C4-2B (cell line): Measurements from ENCODE around the gene PHKA2.

Source experiments
- H3K27ac ChIP-seq: fragments of 450-650 bp; 2 replicates; pipeline ENCODE4 v1.5.1; 2017
- CTCF ChIP-seq: fragments of 450-650 bp; conservative IDR thresholded peaks from 2 replicates; pipeline ENCODE4 v1.5.1; 2017; ENCODE audit warnings: mild to moderate bottlenecking
- ZFX ChIP-seq: fragments of 450-650 bp; IDR thresholded peaks from 2 replicates; pipeline ENCODE4 v1.6.1; 2017

PHKA2 gene

GRCh38 chrX:18973527-18974192, 10.3 kb downstream of the PHKA2 start:
- no peak for TF ChIP-seq ZFX
- no peak for TF ChIP-seq CTCF
- H3K27ac ChIP-seq: no peak overlapping the region

GRCh38 chrX:18971506-18971905, 12.4 kb downstream of the PHKA2 start:
- no peak overlapping the region for H3K27ac ChIP-seq
- TF ChIP-seq CTCF: no peak
- TF ChIP-seq ZFX: no peak

GRCh38 chrX:18970465-18970864, 13.4 kb downstream of the PHKA2 start:
- no peak for TF ChIP-seq CTCF
- no peak for TF ChIP-seq ZFX
- H3K27ac ChIP-seq: no peak overlapping the region

GRCh38 chrX:18966624-18967023, 17.3 kb downstream of the PHKA2 start:
- no peak overlapping the region for H3K27ac ChIP-seq
- TF ChIP-seq ZFX (no peak), CTCF (no peak)

GRCh38 chrX:18964901-18965300, 19.0 kb downstream of the PHKA2 start:
- TF ChIP-seq CTCF (no peak), ZFX (no peak)
- H3K27ac ChIP-seq: no peak overlapping the region

GRCh38 chrX:18964026-18964425, 19.9 kb downstream of the PHKA2 start:
- no peak for TF ChIP-seq ZFX
- TF ChIP-seq CTCF: no peak
- H3K27ac ChIP-seq: no peak overlapping the region

- no peak for TF ChIP-seq CTCF
- TF ChIP-seq ZFX: no peak
Observed at GRCh38 chrX:18962329-18962728, 21.6 kb downstream of the PHKA2 start.

More at GRCh38 chrX:18962329-18962728, 21.6 kb downstream of the PHKA2 start:
- H3K27ac ChIP-seq: no peak overlapping the region
